IPS-18c (cell line): ENCODE data around the gene SRPRB.

Experiments
- H3K4me3 ChIP-seq: 2 replicates; pipeline ENCODE4 v1.7.0; 2013; ENCODE audit warnings: low read depth, mild to moderate bottlenecking, low read length, moderate library complexity; ENCODE audit not compliant: insufficient read depth
- H3K9me3 ChIP-seq: one replicate; pipeline ENCODE4 v1.6.1; 2013; ENCODE audit warnings: mild to moderate bottlenecking, low read length, moderate library complexity; ENCODE audit not compliant: control insufficient read depth, insufficient read depth

Gene SRPRB

DNA sequence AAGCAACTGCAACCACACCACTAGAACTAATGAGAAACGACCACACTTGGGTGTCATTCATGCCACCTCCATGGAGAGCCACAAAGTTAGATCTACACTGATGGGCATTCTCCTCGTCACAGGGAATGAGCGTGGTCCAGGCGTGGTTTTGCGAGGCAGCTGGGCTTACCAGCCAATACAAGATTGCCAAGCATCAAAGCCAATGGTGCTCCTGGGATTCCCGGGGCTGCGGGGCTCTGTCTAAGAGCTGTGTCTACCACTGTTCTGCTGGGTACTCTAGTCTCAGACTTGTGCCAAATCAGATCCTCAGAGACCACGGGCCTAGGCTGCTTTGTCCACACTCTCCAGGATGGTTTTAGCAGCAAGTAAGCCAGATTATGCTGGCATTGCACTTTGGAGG lies 46.3 kb downstream of the SRPRB start:
- no peak overlapping the region for H3K4me3 ChIP-seq
- H3K9me3 ChIP-seq: no peaks in the 10 kb centered on the region

DNA sequence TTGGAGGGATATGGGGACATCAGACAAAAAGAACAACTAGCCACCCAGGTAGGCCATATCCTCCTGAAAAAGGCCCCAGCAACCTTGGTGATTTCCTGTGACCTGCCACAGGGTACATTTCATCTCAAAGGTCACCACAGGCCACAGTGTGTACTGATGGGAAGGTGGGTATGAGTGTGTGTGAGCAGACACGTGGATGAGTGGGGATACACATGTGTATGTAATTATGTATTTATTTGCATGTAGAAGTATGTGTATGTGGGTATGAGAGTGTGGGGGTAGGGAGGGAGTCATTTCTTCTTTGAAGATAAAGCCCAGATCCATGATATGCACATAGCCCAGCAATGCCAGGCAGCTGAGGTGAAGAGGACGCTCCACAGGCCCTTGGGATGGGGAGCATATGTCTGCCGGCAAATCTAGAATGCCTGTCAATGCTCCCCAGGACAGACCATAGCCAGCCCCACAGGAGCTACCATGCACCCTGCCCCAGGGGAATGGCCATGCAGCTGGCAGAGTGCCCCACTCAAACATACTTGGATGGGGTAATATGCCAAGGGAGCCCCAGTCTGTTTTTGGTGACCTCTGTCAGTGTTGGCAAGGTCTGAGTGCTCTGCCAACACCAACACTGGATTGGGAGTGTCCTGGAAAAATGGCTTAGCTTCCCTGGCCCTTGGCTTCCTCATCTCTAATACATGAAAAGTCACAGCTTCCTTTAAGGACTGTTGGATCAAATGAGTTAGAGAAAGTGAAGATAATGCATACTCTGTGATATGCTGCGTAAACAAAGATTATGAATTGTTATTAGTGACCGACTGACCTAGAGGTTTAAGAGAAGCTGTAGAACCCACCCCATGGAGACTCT lies 47.7 kb downstream of the SRPRB start:
- Histone ChIP-seq H3K9me3 (no peaks in the 10 kb centered on the region), H3K4me3 (no peak overlapping the region)

- H3K4me3 ChIP-seq: no peak overlapping the region
- no peaks in the 10 kb centered on the region for H3K9me3 ChIP-seq
Measured at GRCh38 chr3:133853925-133854227, 48.3 kb downstream of the SRPRB start.

- H3K4me3 ChIP-seq: no peak overlapping the region
- no peaks in the 10 kb centered on the region for H3K9me3 ChIP-seq
Measured at GRCh38 chr3:133854264-133855001, 48.8 kb downstream of the SRPRB start.

GRCh38 chr3:133855002-133855370 lies 49.4 kb downstream of the SRPRB start:
- Histone ChIP-seq H3K4me3 (no peak overlapping the region), H3K9me3 (no peaks in the 10 kb centered on the region)

DNA sequence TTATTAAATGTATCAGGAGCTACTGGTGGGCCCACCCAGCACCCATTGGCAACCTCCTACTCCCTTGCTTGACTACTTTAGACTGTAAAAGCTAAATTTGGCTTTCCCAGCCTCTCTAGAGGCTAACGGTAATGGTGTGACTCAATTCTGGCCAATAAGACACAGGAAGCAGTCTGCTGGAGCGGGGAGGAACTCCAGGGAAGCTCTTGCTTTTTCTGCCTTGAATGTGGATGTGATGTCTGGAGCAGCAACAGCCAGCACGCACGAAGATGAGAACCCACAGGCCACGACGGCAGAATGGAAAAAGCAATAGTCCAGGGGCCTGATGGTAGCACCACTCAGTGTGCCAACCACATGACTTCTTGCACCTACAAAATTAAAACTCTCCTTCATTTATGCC lies 50.2 kb downstream of the SRPRB start:
- Histone ChIP-seq H3K4me3 (no peak overlapping the region), H3K9me3 (no peaks in the 10 kb centered on the region)

- no peak overlapping the region for H3K4me3 ChIP-seq
- H3K9me3 ChIP-seq: no peaks in the 10 kb centered on the region
Measured at GRCh38 chr3:133856316-133856715, 50.7 kb downstream of the SRPRB start.

DNA sequence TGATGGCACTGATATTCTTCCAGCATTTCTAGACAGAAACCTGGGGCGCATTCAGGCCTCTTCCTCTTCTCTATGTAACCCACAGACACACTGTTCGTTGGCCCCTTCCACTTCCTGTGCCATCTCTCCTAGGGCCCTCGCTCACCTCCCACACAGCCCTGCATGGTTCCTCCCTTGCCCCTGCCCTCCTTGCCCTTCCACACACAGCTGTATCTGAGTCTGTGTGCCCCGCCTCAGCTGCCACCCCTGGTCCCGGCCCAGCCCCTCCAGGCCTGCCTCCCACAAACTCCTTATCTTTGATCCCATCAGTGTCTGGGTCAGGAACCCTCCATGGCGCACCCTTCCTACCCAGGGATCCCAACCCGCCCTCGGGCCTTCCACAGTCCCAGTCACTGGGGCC lies 52.2 kb downstream of the SRPRB start:
- no peaks in the 10 kb centered on the region for H3K9me3 ChIP-seq
- H3K4me3 ChIP-seq: no peak overlapping the region

DNA sequence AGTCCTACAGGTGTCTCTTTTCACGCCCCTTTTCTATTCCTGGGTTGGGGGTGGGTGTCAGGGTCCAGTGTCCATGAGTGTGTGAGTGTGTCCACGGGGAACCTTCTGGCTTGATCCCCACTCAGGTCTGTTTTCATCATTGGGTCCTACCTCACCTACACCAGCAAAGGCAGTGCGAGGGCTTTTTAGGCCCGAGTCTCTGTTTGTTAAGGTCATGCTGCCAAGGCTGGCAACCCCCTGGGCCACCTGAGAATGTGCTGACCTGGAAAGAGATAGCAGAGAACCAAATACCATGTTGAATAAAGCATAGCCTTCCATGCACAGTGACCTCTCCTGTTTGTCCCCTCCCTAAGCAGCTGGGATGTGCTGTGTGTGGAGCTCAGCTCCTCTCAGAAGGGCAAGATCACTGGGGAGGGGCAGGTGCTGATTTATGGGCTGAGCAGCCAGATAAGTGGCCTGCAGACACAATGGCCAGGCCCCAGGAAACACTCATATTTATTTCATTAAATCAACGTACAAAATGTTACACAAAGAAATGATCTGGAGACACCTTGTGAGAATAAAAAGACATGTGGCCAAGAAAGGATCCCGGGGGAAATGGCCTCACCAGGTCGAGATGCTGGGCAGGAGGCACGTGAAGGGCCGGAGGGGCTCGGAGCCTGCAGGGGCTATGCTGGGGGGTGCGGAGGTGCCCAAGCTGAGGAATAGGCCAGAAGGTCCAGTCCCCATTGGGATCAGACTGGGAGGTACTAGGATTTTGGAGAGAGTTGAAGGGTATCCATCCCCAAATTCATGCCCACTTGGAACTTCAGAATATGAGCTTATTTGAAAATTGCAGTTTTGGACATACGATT lies 54.0 kb downstream of the SRPRB start:
- no peak overlapping the region for H3K4me3 ChIP-seq
- H3K9me3 ChIP-seq: no peaks in the 10 kb centered on the region

- Histone ChIP-seq H3K4me3 (no peak overlapping the region), H3K9me3 (no peaks in the 10 kb centered on the region)
Measured at GRCh38 chr3:133860519-133860918, 54.9 kb downstream of the SRPRB start.

GRCh38 chr3:133862161-133862560 lies 56.5 kb downstream of the SRPRB start:
- H3K9me3 ChIP-seq: no peaks in the 10 kb centered on the region
- H3K4me3 ChIP-seq: no peak overlapping the region

- no peak overlapping the region for H3K4me3 ChIP-seq
- H3K9me3 ChIP-seq: no peaks in the 10 kb centered on the region
Measured at GRCh38 chr3:133863911-133864310, 58.3 kb downstream of the SRPRB start.

DNA sequence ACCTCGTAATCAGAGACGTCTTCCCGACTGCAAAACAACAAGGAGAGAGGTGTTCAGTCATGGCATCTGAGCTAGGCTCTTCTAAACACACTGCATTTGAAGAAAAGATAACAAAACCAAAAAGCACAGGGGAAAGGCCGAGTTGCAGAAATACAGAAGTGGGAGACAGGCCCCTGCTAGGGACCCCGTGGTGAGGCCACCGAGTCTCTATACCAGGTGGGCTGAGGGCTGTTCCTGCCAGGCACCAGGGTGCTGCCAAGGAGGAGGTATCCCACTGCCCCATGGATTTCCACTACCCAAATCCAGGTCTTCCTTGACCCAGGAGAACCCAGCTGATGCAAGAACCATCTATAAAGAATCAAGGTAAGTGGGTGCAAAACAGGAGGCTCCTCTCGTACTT lies 59.0 kb downstream of the SRPRB start:
- no peak overlapping the region for H3K4me3 ChIP-seq
- no peaks in the 10 kb centered on the region for H3K9me3 ChIP-seq

GRCh38 chr3:133865136-133865855 lies 59.7 kb downstream of the SRPRB start:
- H3K9me3 ChIP-seq: no peaks in the 10 kb centered on the region
- H3K4me3 ChIP-seq: no peak overlapping the region

DNA sequence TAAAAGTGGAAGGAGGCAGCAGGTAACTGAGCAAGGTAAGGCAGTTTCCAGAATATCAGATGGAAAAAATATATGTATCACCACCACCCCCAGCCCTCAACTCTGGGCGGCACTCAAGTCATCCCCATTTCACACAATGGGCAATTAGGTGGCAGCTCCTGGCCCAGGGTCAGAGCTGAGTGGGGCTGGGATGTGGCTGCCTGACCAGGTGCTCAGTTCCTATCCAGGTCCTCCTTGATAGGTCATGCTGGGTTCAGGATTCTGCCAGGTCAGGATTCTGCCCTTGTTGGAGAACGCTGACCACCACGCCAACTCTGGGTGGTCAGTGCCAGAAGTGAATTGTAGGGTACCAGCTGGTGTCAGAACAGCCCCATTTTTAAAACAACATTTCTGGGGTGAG lies 60.5 kb downstream of the SRPRB start:
- no peaks in the 10 kb centered on the region for H3K9me3 ChIP-seq
- H3K4me3 ChIP-seq: no peak overlapping the region

DNA sequence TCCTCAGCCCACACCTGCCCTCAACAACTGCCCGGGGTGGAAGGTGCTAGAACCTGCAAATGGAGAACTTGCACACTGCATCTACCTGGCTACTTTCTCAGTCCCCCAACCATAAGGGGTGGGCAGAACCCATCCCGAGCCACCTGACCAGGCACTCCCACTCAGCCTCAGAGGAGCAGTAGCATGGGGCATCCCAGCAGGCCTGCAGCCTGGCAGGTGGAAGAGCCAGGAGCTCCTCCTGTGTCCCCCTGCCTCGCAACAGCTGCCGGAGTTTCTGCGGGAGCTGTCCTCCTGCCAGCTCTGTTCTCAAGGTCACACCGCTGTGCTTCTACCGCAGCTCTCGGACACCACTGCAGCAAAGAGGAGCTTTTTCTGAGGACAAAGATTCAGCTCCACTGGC lies 62.6 kb downstream of the SRPRB start:
- no peak overlapping the region for H3K4me3 ChIP-seq
- no peaks in the 10 kb centered on the region for H3K9me3 ChIP-seq

GRCh38 chr3:133868758-133869475 lies 63.3 kb downstream of the SRPRB start:
- no peaks in the 10 kb centered on the region for H3K9me3 ChIP-seq

More at GRCh38 chr3:133868758-133869475, 63.3 kb downstream of the SRPRB start:
- H3K4me3 ChIP-seq: no peak overlapping the region
